NT2/D1 (cell line): ENCODE data around the gene PDGFD.

Experiments
- DNase-seq: peaks from one replicate; pipeline ENCODE4 v3.0.0-alpha.2; 2011; ENCODE audit warnings: low read depth, low spot score
- H3K27me3 ChIP-seq: 2 replicates; pipeline ENCODE4 v1.6.0; 2011; ENCODE audit warnings: mild to moderate bottlenecking; ENCODE audit not compliant: insufficient read length, insufficient read depth
- H3K36me3 ChIP-seq: 2 replicates; pipeline ENCODE4 v1.6.1; 2011; ENCODE audit warnings: mild to moderate bottlenecking, low read length, mixed read lengths; ENCODE audit not compliant: insufficient read depth, insufficient read length
- H3K4me1 ChIP-seq: 2 replicates; pipeline ENCODE4 v1.5.1; 2011; ENCODE audit not compliant: insufficient read depth, insufficient read length
- H3K4me3 ChIP-seq: 2 replicates; pipeline ENCODE4 v1.5.1; 2011; ENCODE audit warnings: low read depth; ENCODE audit not compliant: insufficient read length
- H3K9ac ChIP-seq: 2 replicates; pipeline ENCODE4 v1.6.0; 2011; ENCODE audit warnings: low read depth; ENCODE audit not compliant: insufficient read length
- H3K9me3 ChIP-seq: 2 replicates; pipeline ENCODE4 v1.5.1; 2011; ENCODE audit warnings: mild to moderate bottlenecking, low read length; ENCODE audit not compliant: insufficient read depth
- SUZ12 ChIP-seq: IDR thresholded peaks from 2 replicates; pipeline ENCODE4 v1.6.1; 2011; ENCODE audit not compliant: insufficient read length, insufficient read depth; ENCODE audit errors: extremely low read depth
- YY1 ChIP-seq: IDR thresholded peaks from 2 replicates; pipeline ENCODE4 v1.6.1; 2011; ENCODE audit not compliant: insufficient read length, insufficient read depth
- ZNF274 ChIP-seq: IDR thresholded peaks from 2 replicates; pipeline ENCODE4 v1.6.1; 2011; ENCODE audit warnings: mild to moderate bottlenecking, low read depth, low read length

The PDGFD gene

GRCh38 chr11:104061853-104062521 is 102.0 kb downstream of the PDGFD start:
- TF ChIP-seq YY1 (no peak), ZNF274 (no peak), SUZ12 (no peak)
- H3K36me3 ChIP-seq = no peaks in the 10 kb centered on the region
- H3K4me1 ChIP-seq = no peaks in the 10 kb centered on the region
- H3K27me3 ChIP-seq = no peaks in the 10 kb centered on the region
- no peaks in the 10 kb centered on the region for H3K9me3 ChIP-seq
- no peak overlapping the region for H3K4me3 ChIP-seq
- H3K9ac ChIP-seq = no peak overlapping the region
- DNase-seq = no peak

GRCh38 chr11:104060820-104061219 is 103.1 kb downstream of the PDGFD start:
- Histone ChIP-seq H3K36me3 (no peaks in the 10 kb centered on the region), H3K9me3 (no peaks in the 10 kb centered on the region), H3K4me1 (no peaks in the 10 kb centered on the region), H3K9ac (no peak overlapping the region), H3K4me3 (no peak overlapping the region), H3K27me3 (no peaks in the 10 kb centered on the region)
- DNase-seq = no peak
- TF ChIP-seq YY1 = no peak
- no peak for TF ChIP-seq ZNF274
- no peak for TF ChIP-seq SUZ12

- H3K36me3 ChIP-seq = no peaks in the 10 kb centered on the region
- no peaks in the 10 kb centered on the region for H3K9me3 ChIP-seq
- TF ChIP-seq ZNF274 = no peak
- TF ChIP-seq SUZ12 = no peak
- no peak for TF ChIP-seq YY1
- H3K4me1 ChIP-seq = no peaks in the 10 kb centered on the region
- no peak overlapping the region for H3K9ac ChIP-seq
- no peaks in the 10 kb centered on the region for H3K27me3 ChIP-seq
- no peak for DNase-seq
- H3K4me3 ChIP-seq = no peak overlapping the region
Measured at GRCh38 chr11:104060004-104060794, 103.7 kb downstream of the PDGFD start.

- H3K27me3 ChIP-seq = no peaks in the 10 kb centered on the region
- DNase-seq = no peak
- no peaks in the 10 kb centered on the region for H3K4me1 ChIP-seq
- no peaks in the 10 kb centered on the region for H3K36me3 ChIP-seq
- TF ChIP-seq ZNF274 = no peak
- TF ChIP-seq YY1 = no peak
- no peak for TF ChIP-seq SUZ12
- no peak overlapping the region for H3K9ac ChIP-seq
- H3K9me3 ChIP-seq = no peaks in the 10 kb centered on the region
- H3K4me3 ChIP-seq = no peak overlapping the region
Measured at GRCh38 chr11:104058680-104059079, 105.3 kb downstream of the PDGFD start.

- Histone ChIP-seq H3K9ac (no peak overlapping the region), H3K36me3 (no peaks in the 10 kb centered on the region), H3K4me3 (no peak overlapping the region), H3K27me3 (no peaks in the 10 kb centered on the region), H3K9me3 (no peaks in the 10 kb centered on the region), H3K4me1 (no peaks in the 10 kb centered on the region)
- no peak for DNase-seq
- TF ChIP-seq ZNF274 (no peak), SUZ12 (no peak), YY1 (no peak)
Measured at GRCh38 chr11:104057908-104058307, 106.0 kb downstream of the PDGFD start.

- Histone ChIP-seq H3K27me3 (no peaks in the 10 kb centered on the region), H3K9me3 (no peaks in the 10 kb centered on the region), H3K4me3 (no peak overlapping the region), H3K36me3 (no peaks in the 10 kb centered on the region), H3K4me1 (no peaks in the 10 kb centered on the region), H3K9ac (no peak overlapping the region)
- TF ChIP-seq SUZ12 = no peak
- DNase-seq = no peak
Measured at GRCh38 chr11:104055596-104055995, 108.4 kb downstream of the PDGFD start.

- no peak for TF ChIP-seq YY1
- TF ChIP-seq SUZ12 = no peak
- TF ChIP-seq ZNF274 = no peak
- no peak for DNase-seq
- Histone ChIP-seq H3K4me3 (no peak overlapping the region), H3K27me3 (no peaks in the 10 kb centered on the region), H3K36me3 (no peaks in the 10 kb centered on the region), H3K9me3 (no peaks in the 10 kb centered on the region), H3K4me1 (no peaks in the 10 kb centered on the region), H3K9ac (no peak overlapping the region)
Measured at GRCh38 chr11:104054911-104055529, 108.9 kb downstream of the PDGFD start.
